ENCODE data around the gene CTSW.

CTSW gene

GRCh38 chr11:65932558-65932919, 52.9 kb downstream of the CTSW start (continued):
- peak; percentile 57; the same call in 1 of the 2 replicates for TF ChIP-seq GLIS1 (tag by site-specific recombination; IDR thresholded peaks at IDR 0.05)
- TF ChIP-seq ZNF37A (tag by site-specific recombination; IDR thresholded peaks at IDR 0.05), result no peak
- TF ChIP-seq AEBP2 (tag by site-specific recombination; IDR thresholded peaks at IDR 0.05; ENCODE audit: borderline replicate concordance), result no peak

Data from HEK293 (cell line).